Fibroblast of villous mesenchyme (primary cell): ENCODE results near the gene SLC7A10. TPM values are rescaled to one million over a fixed set of nuclear protein-coding genes. Genes with fewer than 3 reads are reported as not detected.

Experiments
- DNase-seq: peaks from one replicate; pipeline ENCODE4 v3.0.0-alpha.2; 2010; ENCODE audit warnings: low read depth
- H3K4me3 ChIP-seq: 2 replicates; pipeline ENCODE4 v1.5.1; 2011; ENCODE audit warnings: low read depth, mild to moderate bottlenecking, low read length
- CTCF ChIP-seq: IDR thresholded peaks from 2 replicates; pipeline ENCODE4 v1.5.1; 2012; ENCODE audit warnings: low read depth, mild to moderate bottlenecking, low read length; ENCODE audit not compliant: insufficient read depth
- total RNA-seq: library from RNA; depleted of rRNA; stranded (reverse); fragments of >200 nt; gene quantifications from 2 replicates; pipeline ENCODE4 v1.2.3, GENCODE V29; 2012

Gene SLC7A10
- total RNA-seq, 1 donor, result not detected

GRCh38 chr19:33249740-33250366 is 24.2 kb upstream of the SLC7A10 start:
- TF ChIP-seq CTCF, result no peak
- H3K4me3 ChIP-seq, result no peak overlapping the region
- DNase-seq, result no peak

- no peak for TF ChIP-seq CTCF
- no peak for DNase-seq
- no peak overlapping the region for H3K4me3 ChIP-seq
Observed at GRCh38 chr19:33248954-33249613, 23.4 kb upstream of the SLC7A10 start.

- DNase-seq, result no peak
- no peak overlapping the region for H3K4me3 ChIP-seq
- no peak for TF ChIP-seq CTCF
Observed at GRCh38 chr19:33248553-33248953, 22.9 kb upstream of the SLC7A10 start.

- H3K4me3 ChIP-seq, result no peak overlapping the region
- no peak for TF ChIP-seq CTCF
- no peak for DNase-seq
Observed at GRCh38 chr19:33248104-33248503, 22.5 kb upstream of the SLC7A10 start.

GRCh38 chr19:33247441-33247819 is 21.8 kb upstream of the SLC7A10 start:
- no peak for TF ChIP-seq CTCF
- no peak for DNase-seq
- no peak overlapping the region for H3K4me3 ChIP-seq

GRCh38 chr19:33246709-33247440 is 21.2 kb upstream of the SLC7A10 start:
- no peak overlapping the region for H3K4me3 ChIP-seq
- DNase-seq, result no peak
- no peak for TF ChIP-seq CTCF
